Ramos (cell line): Measurements from ENCODE around the gene HCRT.
"Not testable (repeated sequence)": the region's sequence is repeated elsewhere in the genome, so short reads cannot be mapped to it uniquely, and the experiment has no call there.

Source experiments
- in situ Hi-C: fragments of 300-500 bp; cut with MboI; formaldehyde crosslinking; loops from one replicate; pipeline ENCODE4 v1.14.3; 2022; ENCODE audit warnings: low sequenced_read_pairs; ENCODE audit not compliant: unreplicated experiment

HCRT gene, protein sequence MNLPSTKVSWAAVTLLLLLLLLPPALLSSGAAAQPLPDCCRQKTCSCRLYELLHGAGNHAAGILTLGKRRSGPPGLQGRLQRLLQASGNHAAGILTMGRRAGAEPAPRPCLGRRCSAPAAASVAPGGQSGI

DNA sequence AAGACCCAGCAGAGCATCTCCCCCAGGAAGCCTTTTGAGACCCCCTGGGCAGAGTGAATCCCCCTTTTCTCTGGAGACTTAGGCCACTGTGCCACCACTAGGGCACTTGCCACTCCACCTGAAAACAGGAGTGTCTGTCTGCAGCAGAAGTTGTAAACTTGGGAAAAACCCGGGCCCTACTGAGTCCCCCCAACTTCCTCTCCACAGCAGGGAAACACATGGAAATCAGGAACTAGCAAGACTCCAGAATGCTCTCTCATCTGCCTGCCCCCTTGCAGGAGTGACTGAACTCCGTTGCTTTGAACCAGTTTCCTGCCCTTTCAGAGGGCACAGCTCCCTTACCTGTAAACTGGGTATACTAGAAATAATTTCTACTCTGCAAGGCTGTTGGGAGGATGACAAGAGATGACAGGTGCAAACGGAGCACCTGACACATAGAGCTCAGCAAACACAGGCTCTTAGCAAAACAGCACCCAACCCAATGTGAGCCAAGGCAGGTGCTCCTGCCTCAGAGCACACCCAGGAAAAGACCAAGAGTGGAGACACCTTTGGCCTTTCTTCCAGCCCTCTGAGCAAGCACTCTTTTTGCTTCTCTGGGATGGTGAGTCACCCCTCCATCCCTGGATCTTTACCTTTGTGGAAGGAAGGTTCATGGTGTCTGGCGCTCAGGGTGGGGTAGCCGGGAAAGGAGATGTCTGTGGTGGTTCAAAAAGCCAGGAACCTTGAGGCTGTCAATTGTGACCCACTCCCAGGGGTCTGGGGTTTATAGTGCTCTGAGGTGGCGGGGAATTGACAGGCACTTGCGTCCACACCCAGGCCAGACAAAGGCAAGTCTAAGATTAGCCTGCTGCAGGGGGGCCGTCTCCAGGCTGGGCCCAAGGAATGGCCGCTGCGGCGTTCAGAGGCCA, at the start of gene HCRT:
TSS of gene HCRT (minus strand) at position 740 of the 908 bp plus-strand sequence. CDS start at position 653, 87 bp downstream.
- in situ Hi-C loops, result no loop called here

DNA sequence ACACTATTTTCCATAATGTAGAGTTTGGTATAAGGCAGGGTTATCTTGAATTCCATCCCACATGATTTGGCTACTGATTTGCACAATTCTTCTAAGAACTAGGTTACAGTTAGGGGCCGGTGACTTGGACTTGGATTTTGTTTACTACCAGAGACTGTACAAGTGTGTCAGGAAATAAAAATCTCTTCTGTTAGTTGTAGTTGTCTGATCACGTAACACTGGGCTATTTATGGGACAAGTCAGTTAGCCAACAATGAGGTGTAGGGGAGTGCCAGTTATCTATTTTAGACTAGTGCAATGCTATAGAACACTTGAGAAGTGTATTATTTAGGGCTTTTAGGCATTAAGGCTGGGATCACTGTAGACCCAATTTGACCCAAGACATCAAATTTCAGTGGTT, 48.7 kb upstream of the HCRT start:
- in situ Hi-C loops, result no loop called here

DNA sequence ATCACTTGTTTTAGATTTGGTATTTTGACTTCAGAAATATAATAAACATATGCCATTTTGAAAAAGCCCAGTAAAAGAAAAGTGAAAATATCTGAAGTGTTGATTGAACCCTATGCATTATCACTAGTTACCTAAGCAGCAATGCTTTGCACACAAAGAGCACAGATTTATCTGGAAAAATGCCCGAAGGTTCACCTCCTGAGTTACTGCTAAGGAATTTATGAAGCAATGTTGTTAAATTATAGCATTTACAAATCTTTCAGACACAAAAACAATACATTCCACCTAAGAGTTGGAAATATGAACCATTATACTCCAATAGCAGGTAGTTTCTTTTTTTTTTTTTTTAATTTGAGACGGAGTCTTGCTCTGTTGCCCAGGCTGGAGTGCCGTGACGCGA, 47.9 kb upstream of the HCRT start:
- in situ Hi-C loops, result no loop called here

DNA sequence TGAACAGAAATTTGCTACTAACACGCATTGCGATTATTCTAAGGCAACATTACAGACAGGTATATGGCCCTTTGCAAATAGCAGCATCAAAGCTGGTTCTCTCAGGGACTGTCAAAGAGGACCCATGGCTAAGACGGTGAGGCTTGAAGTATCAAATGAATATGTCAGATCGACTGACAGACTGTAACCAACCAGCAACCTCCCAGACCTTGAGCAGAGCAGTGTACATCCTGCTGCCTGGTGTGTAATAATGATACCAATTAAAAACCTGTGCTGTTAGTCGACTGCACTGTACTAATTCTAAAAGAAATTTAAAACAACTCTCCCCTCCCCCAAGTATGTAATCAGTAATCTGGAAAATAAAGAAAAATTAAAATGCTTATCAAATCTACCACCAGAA, 45.0 kb upstream of the HCRT start:
- in situ Hi-C loops, result no loop called here

GRCh38 chr17:42227849-42228700, 42.8 kb upstream of the HCRT start:
- in situ Hi-C loops, result no loop called here

- in situ Hi-C loops, result no loop called here
Observed at GRCh38 chr17:42225646-42226045, 40.4 kb upstream of the HCRT start.

- in situ Hi-C loops, result no loop called here
Observed at GRCh38 chr17:42224651-42225050, 39.4 kb upstream of the HCRT start.

- in situ Hi-C loops, result no loop called here
Observed at GRCh38 chr17:42221886-42222745, 36.9 kb upstream of the HCRT start.

DNA sequence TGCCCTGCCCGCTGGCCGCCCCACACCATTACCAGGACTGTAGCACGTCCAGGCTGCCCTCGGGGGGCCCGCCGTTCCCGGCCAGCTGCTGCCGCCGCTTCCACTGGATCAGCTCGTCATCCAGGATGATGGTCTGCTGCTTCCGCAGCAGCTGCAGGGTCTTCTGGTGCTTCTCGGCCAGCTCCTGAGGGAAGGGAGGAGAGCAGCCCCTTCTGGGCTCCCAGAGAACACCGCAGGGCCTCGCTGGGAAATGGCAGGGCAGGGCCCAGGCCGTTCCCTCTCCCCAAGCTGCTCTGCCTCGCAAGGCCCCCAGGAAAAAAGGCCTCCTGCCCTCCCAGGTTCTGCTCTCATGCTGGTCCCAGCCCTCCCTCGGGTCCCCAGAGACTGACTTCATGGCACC, 34.0 kb upstream of the HCRT start:
- in situ Hi-C loops, result not testable (repeated sequence)

DNA sequence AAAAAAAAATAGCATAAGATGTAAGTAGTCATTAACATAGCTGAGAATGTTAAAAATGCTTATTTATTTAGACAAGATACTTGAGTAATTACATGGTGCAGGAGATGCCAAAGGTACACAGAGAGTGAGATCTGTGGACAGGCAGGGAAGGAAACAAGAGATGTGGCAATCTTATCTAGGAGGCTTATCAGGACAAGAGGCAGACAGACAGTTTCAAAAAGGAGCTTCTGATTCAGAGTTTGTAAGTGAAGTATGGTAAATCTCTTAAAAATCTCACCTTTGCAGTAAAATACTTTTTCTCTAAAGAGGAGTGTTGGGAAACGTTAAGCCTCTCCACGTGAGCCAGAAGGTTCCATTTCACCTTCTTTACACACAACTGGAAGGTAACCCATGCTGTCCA, 28.9 kb upstream of the HCRT start:
- in situ Hi-C loops, result no loop called here

GRCh38 chr17:42212382-42212781, 27.1 kb upstream of the HCRT start:
- in situ Hi-C loops, result no loop called here

DNA sequence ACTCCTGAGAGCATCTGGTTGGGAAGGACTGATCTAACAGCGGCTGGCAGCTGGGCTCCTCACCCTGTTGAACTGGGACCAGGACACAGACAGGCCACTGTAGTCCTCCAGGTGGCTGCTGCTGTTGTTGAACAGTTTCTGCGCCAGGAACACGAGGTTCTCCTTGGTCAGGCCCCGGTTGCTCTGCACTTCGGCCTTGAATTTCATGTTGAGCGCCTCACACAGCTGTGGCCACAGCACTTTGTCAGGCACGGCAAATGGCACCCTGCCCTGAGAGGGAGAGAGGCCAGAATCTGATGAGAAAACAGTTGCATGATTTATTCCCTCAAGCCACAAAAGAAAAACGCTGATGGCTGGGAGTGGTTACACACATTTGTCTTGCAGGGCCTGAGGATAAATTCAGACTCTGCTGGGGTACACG, 26.7 kb upstream of the HCRT start:
- in situ Hi-C loops, result not testable (repeated sequence)

GRCh38 chr17:42210046-42210445, 24.8 kb upstream of the HCRT start:
- in situ Hi-C loops, result no loop called here

GRCh38 chr17:42206153-42206612, 20.9 kb upstream of the HCRT start:
- in situ Hi-C loops, result not testable (repeated sequence)

- in situ Hi-C loops, result no loop called here
Observed at GRCh38 chr17:42203354-42203753, 18.1 kb upstream of the HCRT start.

DNA sequence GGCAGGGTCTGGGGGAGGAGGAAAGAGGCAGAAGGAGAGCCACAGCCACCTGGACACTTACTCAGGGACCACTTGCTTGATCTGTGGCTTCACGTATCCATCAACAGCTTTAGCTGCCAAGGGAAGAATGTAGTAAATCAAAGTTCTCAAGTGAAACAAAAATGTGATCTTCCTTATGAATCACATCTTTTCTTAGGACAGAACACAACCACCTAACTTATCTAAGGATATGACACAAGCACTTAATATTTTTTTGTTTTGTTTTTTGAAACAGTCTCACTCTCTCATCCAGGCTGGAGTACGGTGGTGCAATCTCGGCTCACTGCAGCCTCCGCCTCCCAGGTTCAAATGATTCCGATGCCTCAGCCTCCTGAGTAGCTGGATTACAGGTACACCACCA, 17.4 kb upstream of the HCRT start:
- in situ Hi-C loops, result no loop called here

GRCh38 chr17:42202159-42202558, 16.9 kb upstream of the HCRT start:
- in situ Hi-C loops, result no loop called here

DNA sequence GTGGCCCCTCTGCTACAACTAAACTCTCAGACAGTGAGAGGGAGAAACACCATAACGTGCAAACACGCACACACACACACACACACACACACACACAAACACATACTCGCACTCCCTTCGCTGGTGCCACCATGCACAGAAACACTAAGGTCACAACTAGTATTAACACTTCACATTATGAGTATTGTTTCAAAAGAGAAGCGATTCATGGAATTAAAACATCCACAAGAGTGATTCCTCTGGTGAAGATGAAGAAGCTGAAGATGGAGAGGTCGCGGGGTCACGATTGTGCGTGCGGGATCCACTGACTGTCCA, 16.2 kb upstream of the HCRT start:
- in situ Hi-C loops, result no loop called here

DNA sequence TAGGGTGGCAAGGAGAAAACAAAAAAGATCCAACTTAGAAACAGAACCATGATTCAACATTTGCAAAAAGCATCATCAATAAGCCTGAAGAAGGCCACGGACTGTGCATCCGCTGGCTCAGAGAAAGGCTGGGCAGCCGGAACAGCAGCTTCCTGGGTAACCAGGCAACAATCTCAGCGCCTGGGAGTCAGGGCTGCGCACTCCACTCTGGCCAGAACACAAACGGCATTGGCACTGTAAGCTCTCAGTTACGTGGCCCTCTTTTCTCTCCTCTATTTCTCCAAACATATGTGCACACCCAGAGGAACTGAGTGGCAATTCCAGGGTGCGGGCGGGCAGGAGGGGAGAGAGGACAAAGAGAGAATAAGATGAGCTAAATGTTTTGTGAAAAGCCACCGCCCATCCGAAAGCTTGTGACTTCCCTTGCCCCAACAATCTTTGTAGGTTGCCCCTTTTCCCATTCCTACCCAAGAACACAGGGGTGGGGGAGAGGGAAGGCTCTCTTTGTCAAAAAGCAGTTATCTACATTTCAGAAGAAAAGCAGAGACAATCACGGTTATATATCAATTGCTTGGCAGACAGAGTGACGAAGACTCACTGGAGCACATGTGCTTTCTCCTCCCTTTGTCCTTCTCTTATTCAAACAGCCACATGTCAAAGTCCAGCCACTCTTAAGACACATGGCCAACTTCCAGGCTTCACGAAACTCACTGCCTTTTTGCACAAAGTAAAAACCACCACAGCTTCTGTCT, 15.6 kb upstream of the HCRT start:
- in situ Hi-C loops, result no loop called here
